GM12865 (cell line): ENCODE measurements around the gene REM2.
A peak's percentile ranks its signal among the peaks of the same experiment; 100 is the strongest.

Source experiments
- DNase-seq: peaks from one replicate; pipeline ENCODE4 v3.0.0; 2010; ENCODE audit warnings: low read depth
- H3K4me3 ChIP-seq: 2 replicates; pipeline ENCODE4 v1.5.1; 2011; ENCODE audit warnings: mild to moderate bottlenecking, low read depth, low read length, control low read depth
- CTCF ChIP-seq: IDR thresholded peaks from 2 replicates; pipeline ENCODE4 v1.5.1; 2011; ENCODE audit warnings: low read length, control low read depth, low read depth, inconsistent platforms; ENCODE audit not compliant: insufficient read depth; ENCODE audit errors: missing control alignments

The REM2 gene

GRCh38 chr14:22878271-22879246, 4.5 kb upstream of the REM2 start:
- no peak overlapping the region for H3K4me3 ChIP-seq
- no peak for TF ChIP-seq CTCF
- DNase-seq, result no peak

GRCh38 chr14:22882064-22882463, 958 bp upstream of the REM2 start:
- TF ChIP-seq CTCF, result no peak
- no peak for DNase-seq
- H3K4me3 ChIP-seq, result no peak overlapping the region

GRCh38 chr14:22882529-22883172, 371 bp upstream of the REM2 start:
- no peak for DNase-seq
- H3K4me3 ChIP-seq, result no peak overlapping the region
- TF ChIP-seq CTCF, result no peak

GRCh38 chr14:22884076-22884737, 1.2 kb downstream of the REM2 start:
- TF ChIP-seq CTCF, result no peak
- H3K4me3 ChIP-seq, result no peak overlapping the region
- DNase-seq, result no peak

- no peak overlapping the region for H3K4me3 ChIP-seq
- DNase-seq, result no peak
- no peak for TF ChIP-seq CTCF
These were observed 1.9 kb downstream of the REM2 start for GRCh38 chr14:22884738-22885523.

GRCh38 chr14:22885975-22886374, 3.0 kb downstream of the REM2 start:
- DNase-seq, result no peak
- no peak for TF ChIP-seq CTCF
- H3K4me3 ChIP-seq, result peak overlapping the region; percentile 76
